Measurements from ENCODE around the gene PPP2R3B.
"Not testable (repeated sequence)": the region's sequence is repeated elsewhere in the genome, so short reads cannot be mapped to it uniquely, and the experiment has no call there.

Gene PPP2R3B

DNA sequence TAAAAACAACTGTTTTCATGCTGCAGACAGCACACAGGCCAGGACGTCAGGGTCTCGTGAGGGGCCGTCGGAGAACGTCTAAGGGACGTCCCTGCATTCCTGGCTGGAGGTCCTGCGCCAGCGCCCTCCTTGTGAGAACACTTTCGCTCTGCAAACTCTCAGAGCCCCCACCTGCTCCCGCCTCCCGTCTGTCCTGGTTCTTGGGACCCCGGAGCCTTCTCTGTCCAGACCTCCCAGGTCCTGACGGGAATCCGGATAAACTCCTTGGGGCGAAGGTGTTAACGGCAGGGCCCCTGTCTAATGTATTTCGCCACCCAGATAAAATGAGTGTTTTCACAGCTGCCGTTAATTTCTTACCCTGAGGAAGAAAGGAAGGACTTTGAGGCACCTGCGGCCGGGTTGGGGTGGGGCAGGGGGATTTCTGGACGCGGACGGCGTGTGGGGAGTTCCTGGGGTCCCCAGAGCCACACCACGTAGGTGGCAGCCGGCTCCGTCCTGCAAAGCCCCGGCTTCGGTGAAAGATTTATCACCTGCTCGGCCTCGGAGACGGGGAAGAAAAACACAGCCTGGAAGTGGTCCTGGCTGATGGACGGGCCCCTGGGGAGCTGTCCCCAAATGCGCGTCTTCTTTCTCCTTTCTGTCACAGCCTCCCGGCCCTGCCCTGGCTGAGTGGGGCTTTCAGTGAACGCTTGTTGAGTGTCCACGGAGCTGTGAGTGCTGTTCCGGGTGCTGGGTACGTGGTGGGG lies 35.1 kb upstream of the PPP2R3B start:
- Histone ChIP-seq H3K4me1 (no peaks in the 10 kb centered on the region), H3K36me3 (no peaks in the 10 kb centered on the region), H3K27me3 (no peaks in the 10 kb centered on the region), H3K4me3 (ENCODE audit: low read depth, low read length) (no peak overlapping the region), H3K9me3 (no peaks in the 10 kb centered on the region)
- DNase-seq: no peak
- TF ChIP-seq, protein P1, sequence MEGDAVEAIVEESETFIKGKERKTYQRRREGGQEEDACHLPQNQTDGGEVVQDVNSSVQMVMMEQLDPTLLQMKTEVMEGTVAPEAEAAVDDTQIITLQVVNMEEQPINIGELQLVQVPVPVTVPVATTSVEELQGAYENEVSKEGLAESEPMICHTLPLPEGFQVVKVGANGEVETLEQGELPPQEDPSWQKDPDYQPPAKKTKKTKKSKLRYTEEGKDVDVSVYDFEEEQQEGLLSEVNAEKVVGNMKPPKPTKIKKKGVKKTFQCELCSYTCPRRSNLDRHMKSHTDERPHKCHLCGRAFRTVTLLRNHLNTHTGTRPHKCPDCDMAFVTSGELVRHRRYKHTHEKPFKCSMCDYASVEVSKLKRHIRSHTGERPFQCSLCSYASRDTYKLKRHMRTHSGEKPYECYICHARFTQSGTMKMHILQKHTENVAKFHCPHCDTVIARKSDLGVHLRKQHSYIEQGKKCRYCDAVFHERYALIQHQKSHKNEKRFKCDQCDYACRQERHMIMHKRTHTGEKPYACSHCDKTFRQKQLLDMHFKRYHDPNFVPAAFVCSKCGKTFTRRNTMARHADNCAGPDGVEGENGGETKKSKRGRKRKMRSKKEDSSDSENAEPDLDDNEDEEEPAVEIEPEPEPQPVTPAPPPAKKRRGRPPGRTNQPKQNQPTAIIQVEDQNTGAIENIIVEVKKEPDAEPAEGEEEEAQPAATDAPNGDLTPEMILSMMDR (IDR thresholded peaks at IDR 0.05; ENCODE audit: low read depth, low read length): no peak

DNA sequence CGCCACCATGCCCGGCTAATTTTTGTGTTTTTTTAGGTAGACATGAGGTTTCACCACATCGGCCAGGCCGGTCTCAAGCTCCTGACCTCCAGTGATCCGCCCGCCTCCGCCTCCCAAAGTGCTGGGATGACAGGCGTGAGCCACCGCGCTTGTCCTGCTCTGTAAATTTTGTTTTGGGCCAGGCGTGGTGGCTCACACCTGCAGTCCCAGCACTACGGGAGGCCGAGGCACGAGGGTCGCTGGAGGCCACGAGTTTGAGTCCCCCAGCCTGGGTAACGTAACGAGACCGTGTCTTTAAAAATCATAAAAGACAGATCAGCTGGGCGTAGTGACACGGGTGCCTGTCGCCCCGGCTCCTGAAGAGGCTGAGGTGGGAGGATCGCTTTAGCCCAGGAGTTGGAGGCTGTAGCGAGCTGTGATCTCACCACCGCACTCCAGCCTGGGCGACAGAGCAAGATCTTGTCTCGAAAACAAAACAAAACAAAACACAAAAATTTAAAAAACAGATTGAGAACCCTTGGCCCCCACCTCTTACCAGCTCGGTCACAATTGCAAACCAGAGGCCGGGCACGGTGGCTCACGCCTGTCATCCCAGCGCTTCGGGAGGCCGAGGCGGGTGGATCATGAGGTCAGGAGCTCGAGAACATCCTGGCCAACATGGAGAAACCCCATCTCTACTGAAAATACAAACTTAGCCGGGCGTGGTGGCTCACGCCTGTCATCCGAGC lies 34.0 kb upstream of the PPP2R3B start:
- H3K4me1 ChIP-seq: no peaks in the 10 kb centered on the region
- H3K36me3 ChIP-seq: no peaks in the 10 kb centered on the region
- TF ChIP-seq, protein P1 (IDR thresholded peaks at IDR 0.05; ENCODE audit: low read depth, low read length): no peak
- H3K9me3 ChIP-seq: no peaks in the 10 kb centered on the region
- H3K27me3 ChIP-seq: no peaks in the 10 kb centered on the region
- no peak for DNase-seq
- no peak overlapping the region for H3K4me3 ChIP-seq (ENCODE audit: low read depth, low read length)

DNA sequence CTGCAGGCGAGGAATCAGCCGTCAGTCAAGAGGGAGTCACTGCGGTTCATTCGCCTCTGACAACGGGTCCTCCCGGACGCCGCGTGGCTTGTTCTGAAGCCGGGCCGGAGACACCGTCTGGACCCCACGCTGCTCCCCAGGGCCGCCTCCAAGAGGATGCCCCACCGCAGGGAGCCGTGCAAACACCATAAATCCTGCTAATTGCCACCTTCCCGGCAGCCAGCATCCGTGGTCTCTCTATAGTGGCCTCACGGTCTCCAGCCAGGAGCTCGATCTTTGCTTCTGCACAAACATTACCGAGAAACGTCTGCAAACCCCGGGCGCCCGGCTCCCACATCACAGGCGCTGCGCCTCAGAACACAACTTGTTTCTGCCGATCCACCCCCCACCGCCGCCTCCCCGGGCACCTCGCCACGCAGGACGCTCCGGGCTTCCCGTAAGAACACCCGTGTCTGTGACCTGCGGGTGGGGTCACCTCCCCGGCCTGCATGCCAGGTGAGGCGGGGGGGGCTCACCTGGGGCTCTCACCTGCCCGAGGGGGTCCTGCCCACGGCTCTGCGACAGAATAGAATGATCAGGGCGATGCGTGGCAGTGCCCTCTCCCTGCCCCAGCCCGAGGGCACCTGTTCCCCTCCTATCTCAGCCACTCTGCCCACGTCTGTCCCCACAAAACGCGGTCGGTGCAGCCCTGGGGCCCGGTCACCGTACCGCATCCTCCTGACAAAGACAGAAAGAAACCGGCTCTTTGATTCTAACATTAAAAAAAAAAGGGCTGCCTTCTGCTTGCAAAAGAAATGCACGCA lies 32.4 kb upstream of the PPP2R3B start:
- DNase-seq: no peak
- H3K9me3 ChIP-seq: no peaks in the 10 kb centered on the region
- H3K4me3 ChIP-seq (ENCODE audit: low read depth, low read length): no peak overlapping the region
- H3K4me1 ChIP-seq: no peaks in the 10 kb centered on the region
- no peaks in the 10 kb centered on the region for H3K27me3 ChIP-seq
- H3K36me3 ChIP-seq: no peaks in the 10 kb centered on the region
- TF ChIP-seq, protein P1 (IDR thresholded peaks at IDR 0.05; ENCODE audit: low read depth, low read length): no peak

DNA sequence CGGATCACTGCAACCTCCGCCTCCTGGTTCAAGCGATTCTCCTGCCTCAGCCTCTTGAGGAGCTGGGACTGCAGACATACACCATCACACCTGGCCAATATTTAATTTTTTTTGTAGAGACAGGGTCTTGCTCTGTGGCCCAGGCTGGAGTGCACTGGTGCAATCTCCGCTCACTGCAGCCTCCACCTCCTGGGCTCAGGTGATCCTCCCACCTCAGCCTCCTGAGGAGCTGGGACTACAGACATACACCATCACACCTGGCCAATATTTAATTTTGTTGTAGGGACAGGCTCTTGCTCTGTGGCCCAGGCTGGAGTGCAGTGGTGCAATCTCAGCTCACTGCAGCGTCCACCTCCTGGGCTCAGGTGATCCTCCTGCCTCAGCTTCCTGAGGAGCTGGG lies 28.8 kb upstream of the PPP2R3B start:
- H3K4me3 ChIP-seq (ENCODE audit: low read depth, low read length); DNase-seq; H3K27me3 ChIP-seq; H3K9me3 ChIP-seq; H3K4me1 ChIP-seq; H3K36me3 ChIP-seq: not testable (repeated sequence)

DNA sequence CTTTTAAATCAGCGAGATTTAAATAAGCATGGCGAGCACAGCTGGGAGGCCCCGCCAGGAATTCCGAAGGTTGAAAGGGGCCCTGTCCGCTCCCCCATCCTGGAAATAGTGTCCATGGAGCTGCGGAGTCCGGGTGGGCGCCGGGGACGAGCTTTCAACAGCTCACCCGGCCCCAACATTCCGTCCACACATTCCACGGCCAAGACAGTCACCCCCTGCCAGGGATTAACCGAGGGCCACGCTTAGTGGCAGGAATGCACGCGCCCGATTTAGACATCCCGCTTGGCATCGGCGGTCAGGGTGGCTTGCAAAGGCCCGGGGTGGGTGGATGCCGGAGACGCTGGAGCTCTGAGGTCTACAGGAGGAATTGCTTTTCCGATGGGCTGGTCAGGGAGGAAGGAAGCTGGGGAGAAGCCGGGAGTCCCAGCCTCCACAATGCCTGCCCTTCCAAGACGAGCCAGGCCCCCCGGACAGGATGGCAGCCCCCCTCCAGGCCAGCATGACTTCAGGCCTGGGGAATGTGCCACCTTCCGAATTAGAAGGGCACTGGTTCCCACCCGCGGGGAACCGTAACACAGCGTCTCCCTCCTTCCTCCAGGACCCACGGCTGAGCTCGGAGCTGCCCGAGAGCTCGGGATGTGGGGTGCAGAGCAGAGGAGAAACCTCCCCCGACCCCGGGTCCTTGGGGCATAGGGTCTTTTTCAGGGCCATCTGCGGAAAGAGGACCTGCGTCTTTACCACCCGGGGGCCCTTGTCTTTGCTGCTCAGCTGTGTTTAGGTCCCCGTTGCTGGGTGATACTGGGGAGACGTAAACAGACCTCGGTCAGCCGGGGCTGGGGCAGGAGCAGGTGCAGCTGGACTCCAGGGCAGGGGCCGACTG lies 26.9 kb upstream of the PPP2R3B start:
- Histone ChIP-seq H3K36me3 (no peaks in the 10 kb centered on the region), H3K4me1 (no peaks in the 10 kb centered on the region), H3K4me3 (ENCODE audit: low read depth, low read length) (no peak overlapping the region), H3K27me3 (no peaks in the 10 kb centered on the region), H3K9me3 (no peaks in the 10 kb centered on the region)
- TF ChIP-seq, protein P1 (IDR thresholded peaks at IDR 0.05; ENCODE audit: low read depth, low read length): no peak
- DNase-seq: no peak

DNA sequence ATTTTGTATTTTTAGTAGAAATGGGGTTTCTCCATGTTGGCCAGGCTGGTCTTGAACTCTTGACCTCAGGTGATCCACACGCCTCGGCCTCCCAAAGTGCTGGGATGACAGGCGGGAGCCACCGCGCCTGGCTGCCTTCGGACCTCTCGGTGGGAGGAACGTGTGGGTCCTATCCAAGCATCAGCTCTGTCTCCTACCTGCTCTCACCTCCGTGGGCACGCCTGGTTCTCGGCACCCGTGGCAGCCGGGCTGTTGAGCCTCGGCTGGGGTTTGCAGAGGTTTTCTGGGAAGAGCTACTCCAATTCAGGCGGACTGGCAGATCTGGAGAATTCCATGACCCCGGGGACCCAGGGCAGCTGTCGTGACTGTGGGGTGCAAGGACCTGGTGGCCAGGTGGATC lies 23.6 kb upstream of the PPP2R3B start:
- Histone ChIP-seq H3K36me3 (no peaks in the 10 kb centered on the region), H3K4me1 (no peaks in the 10 kb centered on the region), H3K9me3 (no peaks in the 10 kb centered on the region)

More for the DNA sequence above, 23.6 kb upstream of the PPP2R3B start:
- TF ChIP-seq, protein P1 (IDR thresholded peaks at IDR 0.05; ENCODE audit: low read depth, low read length): no peak
- no peaks in the 10 kb centered on the region for H3K27me3 ChIP-seq
- no peak for DNase-seq
- no peak overlapping the region for H3K4me3 ChIP-seq (ENCODE audit: low read depth, low read length)

Measured in BE2C (cell line).